H1 (cell line): ENCODE measurements around the gene MTFR2. TPM values are rescaled to one million over a fixed set of nuclear protein-coding genes. Genes with fewer than 3 reads are reported as not detected.

Experiments
- CTCF ChIA-PET: fragments of 300-600 bp; sonication (Branson Sonifier 250); formaldehyde crosslinking; loops from one replicate; lab custom pipeline; 2021; ENCODE audit not compliant: partially characterized antibody; lab: Charles Lee
- POLR2A ChIA-PET: fragments of 300-600 bp; sonication (Branson Sonifier 250); formaldehyde crosslinking; loops from one replicate; lab custom pipeline; 2021; ENCODE audit warnings: inconsistent platforms; ENCODE audit not compliant: partially characterized antibody; lab: Charles Lee
- DNase-seq, 2 experiments: peaks; one replicate each; pipeline versions ENCODE4 v3.0.0 to v3.0.0-alpha.2; 2010 to 2022; ENCODE audit warnings: low spot score in 2 of 2, low read depth in 1 of 2, mixed read lengths in 1 of 2
- FAIRE-seq: peaks from 2 replicates; lab custom pipeline; 2011; peaks lifted over from hg19 to GRCh38; lab: Jason Lieb, UNC
- H2AFZ ChIP-seq: 2 replicates; pipeline ENCODE4 v1.8.1; 2012; ENCODE audit warnings: low read length, inconsistent platforms
- H2AK5ac ChIP-seq: 2 replicates; pipeline ENCODE4 v1.6.1; 2013; ENCODE audit warnings: low read depth, low read length
- H2BK120ac ChIP-seq: replicated peaks from 2 replicates; pipeline ENCODE3; 2013; ENCODE audit warnings: low read depth, low read length, inconsistent platforms
- H2BK12ac ChIP-seq: 2 replicates; pipeline ENCODE4 v1.6.1; 2013; ENCODE audit warnings: low read depth, low read length
- H2BK15ac ChIP-seq: 2 replicates; pipeline ENCODE4 v1.6.1; 2013; ENCODE audit warnings: low read length
- H2BK20ac ChIP-seq: 2 replicates; pipeline ENCODE4 v1.6.1; 2013; ENCODE audit warnings: low read length
- H2BK5ac ChIP-seq: 2 replicates; pipeline ENCODE4 v1.6.1; 2013; ENCODE audit warnings: low read depth, low read length
- H3K14ac ChIP-seq: 2 replicates; pipeline ENCODE4 v1.6.1; 2013; ENCODE audit warnings: inconsistent platforms; ENCODE audit not compliant: insufficient read length
- H3K18ac ChIP-seq: 2 replicates; pipeline ENCODE4 v1.6.1; 2013; ENCODE audit warnings: low read length; ENCODE audit errors: extremely low read depth
- H3K23ac ChIP-seq: 2 replicates; pipeline ENCODE4 v1.6.1; 2013; ENCODE audit warnings: inconsistent platforms; ENCODE audit not compliant: insufficient read length
- H3K23me2 ChIP-seq: 2 replicates; pipeline ENCODE4 v1.6.1; 2013; ENCODE audit warnings: low read depth, low read length
- H3K27ac ChIP-seq: 2 replicates; pipeline ENCODE4 v1.6.1; 2011; ENCODE audit warnings: low read depth, low read length, inconsistent platforms
- H3K27me3 ChIP-seq, 4 experiments: replicated peaks in 1 of 4; 1 replicate in 1 of 4; 2 replicates in 3 of 4; pipeline versions ENCODE4 v1.6.1 to v1.8.1; 2011 to 2013; ENCODE audit warnings: low read length in 3 of 4, mild to moderate bottlenecking in 3 of 4, inconsistent platforms in 2 of 4, mixed read lengths in 2 of 4, moderate library complexity in 1 of 4; ENCODE audit not compliant: control insufficient read depth in 3 of 4, insufficient read depth in 3 of 4; ENCODE audit errors: extremely low read depth in 1 of 4
- H3K36me3 ChIP-seq, 4 experiments: 2 replicates each; pipeline versions ENCODE4 v1.6.1 to v1.8.1; 2011 to 2013; ENCODE audit warnings: mild to moderate bottlenecking in 4 of 4, low read length in 3 of 4, moderate library complexity in 2 of 4, control low read depth in 1 of 4, inconsistent platforms in 1 of 4; ENCODE audit not compliant: insufficient read depth in 4 of 4, control insufficient read depth in 2 of 4
- H3K4ac ChIP-seq: replicated peaks from 2 replicates; pipeline ENCODE3; 2013; ENCODE audit warnings: low read length, low read depth, mixed read lengths, inconsistent platforms; ENCODE audit not compliant: insufficient read length
- H3K4me1 ChIP-seq, 4 experiments: replicated peaks in 1 of 4; 1 replicate in 1 of 4; 2 replicates in 3 of 4; pipeline versions ENCODE4 v1.6.1 to v1.8.1; 2011 to 2013; ENCODE audit warnings: low read length in 3 of 4, inconsistent platforms in 2 of 4, mixed read lengths in 1 of 4; ENCODE audit not compliant: insufficient read depth in 4 of 4, control insufficient read depth in 3 of 4
- H3K4me2 ChIP-seq, 2 experiments: 2 replicates each; pipeline versions ENCODE4 v1.6.1 to v1.8.1; 2011 to 2013; ENCODE audit warnings: low read depth in 2 of 2, low read length in 2 of 2, control low read depth in 1 of 2, inconsistent platforms in 1 of 2, mild to moderate bottlenecking in 1 of 2; ENCODE audit not compliant: insufficient read depth in 1 of 2
- H3K4me3 ChIP-seq, 4 experiments: fragments of 200-600, 300-600 bp in 1 of 4; sonication (generic), shearing (Covaris generic), sonication (Bioruptor Twin) in 1 of 4; 2 replicates each; pipeline versions ENCODE4 v1.5.1 to v1.8.1; 2011 to 2016; ENCODE audit warnings: low read length in 4 of 4, low read depth in 3 of 4, control low read depth in 2 of 4, inconsistent platforms in 2 of 4, mild to moderate bottlenecking in 2 of 4, mixed read lengths in 1 of 4, moderate library complexity in 1 of 4; ENCODE audit not compliant: insufficient read depth in 2 of 4; ENCODE audit errors: extremely low read depth in 1 of 4
- H3K56ac ChIP-seq: replicated peaks from 2 replicates; pipeline ENCODE3; 2013; ENCODE audit warnings: low read depth, mild to moderate bottlenecking, mixed read lengths, low read length, inconsistent platforms; ENCODE audit not compliant: insufficient read length
- H3K79me1 ChIP-seq: 2 replicates; pipeline ENCODE4 v1.6.1; 2013; ENCODE audit warnings: low read depth, low read length, control low read depth
- H3K79me2 ChIP-seq, 2 experiments: 2 replicates each; pipeline versions ENCODE4 v1.6.1 to v1.8.1; 2012 to 2013; ENCODE audit warnings: low read length in 2 of 2, mild to moderate bottlenecking in 2 of 2, inconsistent platforms in 1 of 2; ENCODE audit not compliant: insufficient read depth in 2 of 2, control insufficient read depth in 1 of 2
- H3K9ac ChIP-seq, 4 experiments: replicated peaks in 1 of 4; 1 replicate in 1 of 4; 2 replicates in 3 of 4; pipeline versions ENCODE4 v1.6.1 to v1.8.1; 2011 to 2013; ENCODE audit warnings: low read depth in 3 of 4, low read length in 3 of 4, control low read depth in 2 of 4, mild to moderate bottlenecking in 2 of 4, moderate library complexity in 2 of 4, inconsistent platforms in 1 of 4; ENCODE audit errors: extremely low read depth in 1 of 4
- H3K9me3 ChIP-seq, 2 experiments: 2 replicates each; pipeline versions ENCODE4 v1.6.1 to v1.8.1; 2012 to 2013; ENCODE audit warnings: mild to moderate bottlenecking in 2 of 2, moderate library complexity in 2 of 2, control low read depth in 1 of 2, inconsistent platforms in 1 of 2, low read depth in 1 of 2, low read length in 1 of 2, mixed read lengths in 1 of 2; ENCODE audit not compliant: insufficient read depth in 2 of 2
- H4K20me1 ChIP-seq, 2 experiments: replicated peaks in 1 of 2; 2 replicates each; pipeline versions ENCODE3 to v1.8.1; 2011 to 2013; ENCODE audit warnings: inconsistent platforms in 2 of 2, low read length in 2 of 2, mild to moderate bottlenecking in 1 of 2; ENCODE audit not compliant: insufficient read depth in 2 of 2, control insufficient read depth in 1 of 2
- H4K5ac ChIP-seq: 2 replicates; pipeline ENCODE4 v1.6.1; 2013; ENCODE audit warnings: low read length, low read depth, mixed read lengths, inconsistent platforms; ENCODE audit not compliant: insufficient read length
- H4K8ac ChIP-seq: 2 replicates; pipeline ENCODE4 v1.8.0; 2013; ENCODE audit warnings: mild to moderate bottlenecking, moderate library complexity, low read length, inconsistent platforms; ENCODE audit not compliant: insufficient read depth; ENCODE audit errors: extremely low read depth
- H4K91ac ChIP-seq: replicated peaks from 2 replicates; pipeline ENCODE3; 2013; ENCODE audit warnings: low read length, mixed read lengths, inconsistent platforms; ENCODE audit not compliant: insufficient read length
- ASH2L ChIP-seq: fragments of 200-600, 300-600 bp; sonication (generic); IDR thresholded peaks from one replicate; pipeline ENCODE4 v1.7.1; 2017; ENCODE audit warnings: low read length
- BACH1 ChIP-seq: IDR thresholded peaks from 2 replicates; pipeline ENCODE4 v1.6.1; 2012; ENCODE audit warnings: low read length, improper control_type of control experiment
- CBX8 ChIP-seq: fragments of 300-800, 300-1000 bp; sonication (generic); IDR thresholded peaks from 2 replicates; pipeline ENCODE4 v1.7.1; 2016; ENCODE audit warnings: low read depth, low read length, borderline replicate concordance
- EP300 ChIP-seq, 2 experiments: IDR thresholded peaks; 1 replicate in 1 of 2; 2 replicates in 1 of 2; pipeline ENCODE4 v1.6.1; 2011 to 2012; ENCODE audit warnings: low read depth in 2 of 2, low read length in 2 of 2, mild to moderate bottlenecking in 2 of 2, borderline replicate concordance in 1 of 2, inconsistent platforms in 1 of 2, moderate library complexity in 1 of 2
- GTF2F1 ChIP-seq: IDR thresholded peaks from 2 replicates; pipeline ENCODE4 v1.6.1; 2012; ENCODE audit warnings: low read depth, low read length, improper control_type of control experiment, borderline replicate concordance
- KDM4A ChIP-seq: IDR thresholded peaks from one replicate; pipeline ENCODE4 v1.7.1; 2012; ENCODE audit warnings: low read depth, mild to moderate bottlenecking, moderate library complexity, low read length, inconsistent platforms; ENCODE audit not compliant: severe bottlenecking
- NRF1 ChIP-seq: IDR thresholded peaks from 2 replicates; pipeline ENCODE4 v1.6.1; 2011; ENCODE audit warnings: mild to moderate bottlenecking, low read depth, low read length, improper control_type of control experiment
- POLR2AphosphoS5 ChIP-seq: IDR thresholded peaks from 2 replicates; pipeline ENCODE4 v1.6.1; 2011; ENCODE audit warnings: low read depth, low read length
- RAD21 ChIP-seq, 2 experiments: IDR thresholded peaks in 1 of 2; conservative IDR thresholded peaks in 1 of 2; 2 replicates each; pipeline ENCODE4 v1.6.1; 2011; ENCODE audit warnings: low read depth in 2 of 2, low read length in 2 of 2, improper control_type of control experiment in 1 of 2, inconsistent platforms in 1 of 2, mild to moderate bottlenecking in 1 of 2, moderate library complexity in 1 of 2
- RXRA ChIP-seq: IDR thresholded peaks from 2 replicates; pipeline ENCODE4 v1.6.1; 2011; ENCODE audit warnings: low read depth, mild to moderate bottlenecking, low read length, moderate library complexity; ENCODE audit not compliant: insufficient read depth
- SP1 ChIP-seq: IDR thresholded peaks from 2 replicates; pipeline ENCODE4 v1.6.1; 2011; ENCODE audit warnings: low read depth, low read length
- SUZ12 ChIP-seq: fragments of 200-600 bp; sonication (generic); IDR thresholded peaks from 2 replicates; pipeline ENCODE4 v1.6.1; 2012; ENCODE audit warnings: mild to moderate bottlenecking, inconsistent platforms, low read length, moderate library complexity, mixed read lengths
- TAF1 ChIP-seq: IDR thresholded peaks from 2 replicates; pipeline ENCODE4 v1.6.1; 2011; ENCODE audit warnings: mild to moderate bottlenecking, low read depth, low read length
- WGBS, 2 experiments: shearing (Covaris generic) in 1 of 2; methylation state at CpG; one replicate each; pipeline versions ENCODE4 v1.1.6 to v1.1.7; 2013 to 2015; ENCODE audit warnings: low lambda C conversion rate in 2 of 2, mixed read lengths in 2 of 2, inconsistent platforms in 1 of 2, low coverage in 1 of 2, missing lambda C conversion rate in 1 of 2; ENCODE audit not compliant: insufficient replicate concordance in 2 of 2, insufficient coverage in 1 of 2, insufficient read length in 1 of 2; ENCODE audit errors: extremely low coverage in 1 of 2, missing lambda C conversion rate in 1 of 2; 5-methylcytosine and 5-hydroxymethylcytosine counted together
- polyA plus RNA-seq, 7 experiments: library from polyadenylated mRNA; depleted of rRNA in 3 of 7; stranded (reverse) in 5 of 7; unstranded in 2 of 7; fragments of >200 nt in 5 of 7; fragments of 200-250 nt in 2 of 7; gene quantifications; 1 replicate in 5 of 7; 2 replicates in 1 of 7; 4 replicates in 1 of 7; pipeline versions ENCODE4 v1.2.1 to v1.2.3, GENCODE V29; 2011 to 2013; ENCODE audit warnings: missing spikeins in 2 of 7, mixed read lengths in 2 of 7
- total RNA-seq: library from RNA; stranded (reverse); fragmentation: NEBNext Ultra II Directional; extraction: Animal tissue kit (Norgen Biotek cat#: 25700); gene quantifications from 2 replicates; pipeline ENCODE4 v1.2.1, GENCODE V29; 2021

The MTFR2 gene
- total and polyA plus RNA-seq, 2 of the 8 experiments (the other 6 are each of a cell fraction or from before 2014, with no cell fraction given), result 8.5 to 10.7 TPM

DNA sequence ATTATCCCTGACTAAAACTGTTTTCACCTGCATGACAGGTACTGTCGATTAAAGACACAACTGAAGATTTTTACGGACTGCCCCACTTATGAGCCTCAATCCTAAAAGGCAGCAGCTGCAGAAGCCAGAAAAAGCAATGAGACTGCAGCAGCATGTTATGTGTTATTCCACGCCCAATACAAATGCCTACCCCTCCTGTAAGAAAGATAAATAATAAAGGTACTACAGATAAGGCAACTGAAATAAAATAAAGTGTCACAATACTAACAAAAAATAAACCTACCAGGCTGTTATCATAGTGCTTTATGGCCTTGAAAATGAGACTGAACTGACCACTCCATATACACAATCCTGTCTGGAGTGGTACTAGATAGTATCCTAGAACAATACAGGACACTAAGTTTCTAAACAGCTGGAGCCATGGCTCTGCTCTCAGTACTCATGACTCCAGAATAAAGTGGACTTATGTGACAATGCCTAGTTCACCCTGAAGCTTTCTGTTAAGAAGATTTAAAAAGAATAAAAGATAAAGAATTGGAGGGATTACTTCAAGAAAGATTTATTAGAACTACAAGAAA is 30.0 kb upstream of the MTFR2 start:
- H4K5ac ChIP-seq, result no peak overlapping the region
- H2BK20ac ChIP-seq, result no peak overlapping the region
- H3K27ac ChIP-seq, result no peak overlapping the region
- H3K79me2 ChIP-seq, result peaks cover 33 to 83% of the 10 kb centered on the region in 2 experiments
- no peak overlapping the region for H3K4me2 ChIP-seq
- no peak overlapping the region for H4K8ac ChIP-seq
- no peaks in the 10 kb centered on the region for H3K27me3 ChIP-seq
- no peak overlapping the region for H2BK15ac ChIP-seq
- CTCF ChIA-PET, result interaction anchor here (0.6 to 1.3 kb wide), 3 partner anchors 16 to 269 kb away, joined by 3 read pairs; no protein-coding TSS in a partner anchor
- H2AFZ ChIP-seq, result no peak overlapping the region
- no peak overlapping the region for H2AK5ac ChIP-seq
- no peak overlapping the region for H2BK120ac ChIP-seq
- H3K4me3 ChIP-seq, result no peak overlapping the region
- POLR2A ChIA-PET, result interaction anchor here (0.6 to 3.6 kb wide), 3 partner anchors 9 to 30 kb away, joined by 3 to 16 read pairs (median 3); partner anchors contain the start of genes BCLAF1 and MTFR2
- no peak overlapping the region for H4K91ac ChIP-seq
- H4K20me1 ChIP-seq, result peaks cover 18 to 23% of the 10 kb centered on the region in 2 experiments
- H3K56ac ChIP-seq, result no peak overlapping the region
- H3K23ac ChIP-seq, result no peak overlapping the region
- H2BK5ac ChIP-seq, result no peak overlapping the region
- H3K79me1 ChIP-seq, result no peaks in the 10 kb centered on the region
- 92% methylated on average over 3 of the region's 3 CpGs; no CpG with 5 or more reads in 1 of the 2 experiments for WGBS, 2 experiments
- no peak overlapping the region for H3K18ac ChIP-seq
- H3K4ac ChIP-seq, result no peak overlapping the region
- H2BK12ac ChIP-seq, result no peak overlapping the region
- FAIRE-seq (no peak), DNase-seq (no peak)
- H3K9ac ChIP-seq, result no peak overlapping the region
- no peaks in the 10 kb centered on the region for H3K9me3 ChIP-seq
- no peak overlapping the region for H3K14ac ChIP-seq
- H3K23me2 ChIP-seq, result no peaks in the 10 kb centered on the region
- H3K36me3 ChIP-seq, result peaks cover 4 to 55% (median 27%) of the 10 kb centered on the region in 4 experiments; a peak in 7 of 8 replicates
- H3K4me1 ChIP-seq, result peaks cover 0 to 4% (median 1%) of the 10 kb centered on the region in 4 experiments; a peak in 1 of 7 replicates
- no peak for TF ChIP-seq SP1
- no peak for TF ChIP-seq POLR2AphosphoS5
- TF ChIP-seq BACH1, result no peak
- TF ChIP-seq TAF1, result no peak
- TF ChIP-seq KDM4A, result no peak
- TF ChIP-seq CBX8, result no peak
- TF ChIP-seq EP300 (IDR thresholded peaks at IDR 0.05; ENCODE audit: borderline replicate concordance in 1 of 2, low read depth in 2 of 2, low read length in 2 of 2), result no peak
- no peak for TF ChIP-seq RXRA
- no peak for TF ChIP-seq ASH2L
- TF ChIP-seq SUZ12, result no peak
- no peak for TF ChIP-seq GTF2F1
- TF ChIP-seq RAD21 (IDR thresholded peaks at IDR 0.05 in 1 of 2, conservative IDR thresholded peaks at IDR 0.05 in 1 of 2; ENCODE audit: low read depth in 2 of 2, low read length in 2 of 2), result no peak
- TF ChIP-seq NRF1, result no peak
